ENCODE measurements around the gene FBXW7.

- TF ChIP-seq TBP (IDR thresholded peaks at IDR 0.05; ENCODE audit: low read depth, low read length): no peak
- TF ChIP-seq EP300 (IDR thresholded peaks at IDR 0.05; ENCODE audit: borderline replicate concordance in 1 of 2, low read depth in 2 of 2, low read length in 2 of 2): no peak
- TF ChIP-seq EGR1 (IDR thresholded peaks at IDR 0.05; ENCODE audit: borderline replicate concordance, low read depth, low read length): no peak
- no peak for TF ChIP-seq CTCF (IDR thresholded peaks at IDR 0.05; ENCODE audit: control extremely low read depth in 1 of 3, insufficient read depth in 1 of 3, low read depth in 1 of 3, low read length in 3 of 3)
- TF ChIP-seq BCL11A (IDR thresholded peaks at IDR 0.05; ENCODE audit: low read depth in 2 of 2, low read length in 2 of 2): no peak
- no peak for TF ChIP-seq POU5F1 (IDR thresholded peaks at IDR 0.05; ENCODE audit: low read depth, low read length)
- no peak for TF ChIP-seq YY1 (IDR thresholded peaks at IDR 0.05; ENCODE audit: low read depth, low read length)
- TF ChIP-seq POLR2A (IDR thresholded peaks at IDR 0.05; ENCODE audit: control extremely low read depth in 1 of 2, low read depth in 2 of 2, low read length in 2 of 2): no peak
- no peak for TF ChIP-seq ZNF274 (IDR thresholded peaks at IDR 0.05; ENCODE audit: borderline replicate concordance, extremely low read depth, low read length)
Observed at GRCh38 chr4:152380185-152380584, 155.7 kb downstream of the FBXW7 start.
